ENCODE results near the gene PREX1. TPM values are rescaled to one million over a fixed set of nuclear protein-coding genes. Genes with fewer than 3 reads are reported as not detected.

Gene PREX1
- total and polyA plus RNA-seq, 9 donors: 16.7 to 32.5 (median 22.5) TPM

GRCh38 chr20:48722737-48723191 is 105.0 kb downstream of the PREX1 start:
- peak; percentile 74 for DNase-seq
- Histone ChIP-seq H3K4me3 (ENCODE audit: low read length) (no peak overlapping the region), H3K4me1 (ENCODE audit: control insufficient read depth, insufficient read depth, low read length) (peaks cover 63% of the 10 kb centered on the region), H3K9me3 (replicated peaks; ENCODE audit: control insufficient read depth, low read depth, low read length) (peaks cover 6% of the 10 kb centered on the region), H3K36me3 (ENCODE audit: control insufficient read depth, insufficient read depth, low read length) (peaks cover 11% of the 10 kb centered on the region), H3K27me3 (ENCODE audit: control insufficient read depth, insufficient read depth, low read length) (no peaks in the 10 kb centered on the region), H3K27ac (ENCODE audit: low read length) (peak overlapping the region; percentile 86)
- 49% methylated on average over 7 of the region's 8 CpGs for WGBS (ENCODE audit: insufficient coverage)

- Histone ChIP-seq H3K9me3 (replicated peaks; ENCODE audit: control insufficient read depth, low read depth, low read length) (peaks cover 6% of the 10 kb centered on the region), H3K4me1 (ENCODE audit: control insufficient read depth, insufficient read depth, low read length) (peaks cover 57% of the 10 kb centered on the region), H3K36me3 (ENCODE audit: control insufficient read depth, insufficient read depth, low read length) (peaks cover 11% of the 10 kb centered on the region), H3K27ac (ENCODE audit: low read length) (peak overlapping the region; percentile 86), H3K4me3 (ENCODE audit: low read length) (no peak overlapping the region), H3K27me3 (ENCODE audit: control insufficient read depth, insufficient read depth, low read length) (no peaks in the 10 kb centered on the region)
- DNase-seq: peak; percentile 46
- WGBS (ENCODE audit: insufficient coverage): 65% methylated on average over 14 of the region's 14 CpGs
Observed at GRCh38 chr20:48722002-48722731, 105.6 kb downstream of the PREX1 start.

DNA sequence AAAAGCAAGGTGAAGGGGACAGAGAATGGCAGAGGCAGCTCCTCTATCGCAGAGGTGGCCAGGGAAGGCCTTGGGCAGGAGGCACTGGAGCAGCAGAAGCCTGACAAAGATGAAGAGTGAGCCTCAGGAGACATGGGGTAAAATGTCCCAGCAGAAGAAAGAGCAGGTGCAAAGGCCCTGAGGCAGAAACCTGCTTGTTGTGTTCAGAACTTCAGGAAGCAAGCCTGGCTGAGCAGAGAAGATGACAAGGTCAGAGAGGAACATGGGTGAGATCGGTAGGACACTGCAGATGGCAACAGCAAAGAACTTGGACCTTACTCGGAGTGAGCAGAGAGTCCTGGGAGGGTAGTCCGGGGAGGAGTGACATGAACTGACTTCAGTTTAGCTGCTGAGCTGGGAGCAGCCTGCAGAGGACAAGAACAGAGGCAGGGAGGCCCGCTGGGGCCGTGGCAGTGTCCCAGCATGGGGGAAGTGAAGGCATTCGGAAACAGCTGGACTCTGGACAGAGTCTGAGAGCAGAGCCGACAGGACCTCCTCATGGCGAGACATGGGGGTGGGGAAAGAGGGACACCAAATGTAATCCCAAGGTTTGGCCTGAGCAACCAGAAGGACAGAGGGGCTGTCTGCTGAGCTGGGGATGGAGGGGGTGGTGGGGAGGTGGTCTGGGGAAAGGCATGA is 106.3 kb downstream of the PREX1 start:
- Histone ChIP-seq H3K27ac (ENCODE audit: low read length) (peak overlapping the region; percentile 86), H3K4me1 (ENCODE audit: control insufficient read depth, insufficient read depth, low read length) (peaks cover 56% of the 10 kb centered on the region), H3K4me3 (ENCODE audit: low read length) (no peak overlapping the region), H3K36me3 (ENCODE audit: control insufficient read depth, insufficient read depth, low read length) (peaks cover 11% of the 10 kb centered on the region), H3K27me3 (ENCODE audit: control insufficient read depth, insufficient read depth, low read length) (no peaks in the 10 kb centered on the region), H3K9me3 (replicated peaks; ENCODE audit: control insufficient read depth, low read depth, low read length) (peaks cover 6% of the 10 kb centered on the region)
- WGBS (ENCODE audit: insufficient coverage): 62% methylated on average over 9 of the region's 9 CpGs
- DNase-seq: no peak

DNA sequence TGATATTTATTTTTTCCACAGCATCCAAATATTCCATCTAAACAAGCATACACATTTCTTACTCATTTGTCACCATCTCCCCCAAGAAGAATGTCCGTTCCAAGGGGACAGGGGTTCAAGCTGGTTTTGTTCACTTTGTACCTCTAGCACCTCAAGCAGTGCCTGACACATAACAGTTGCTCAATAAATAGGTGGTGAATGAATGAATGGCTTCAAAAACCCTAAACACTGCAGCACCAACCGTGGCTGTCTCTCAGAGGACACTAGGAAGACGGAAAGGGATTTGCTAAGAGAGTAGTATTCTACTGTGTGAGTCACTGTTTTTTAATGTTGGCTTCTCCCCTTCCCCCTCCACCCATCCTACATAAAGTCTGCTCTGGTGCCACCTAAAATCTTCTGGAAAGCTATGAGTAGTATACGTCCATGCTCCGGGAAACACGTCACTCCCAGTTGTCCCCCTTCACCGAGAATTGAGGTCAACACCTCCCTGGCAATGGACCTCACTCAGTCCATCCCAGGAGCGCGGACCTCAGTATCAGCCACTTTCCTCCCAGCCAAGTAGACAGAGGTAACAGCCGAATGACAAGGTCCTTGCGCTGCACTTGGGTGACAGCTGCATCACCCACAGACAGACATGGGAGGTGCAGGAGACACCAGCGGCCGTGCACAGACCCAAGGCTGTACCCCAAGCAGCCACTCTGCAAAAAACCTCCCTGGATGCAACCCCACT is 107.4 kb downstream of the PREX1 start:
- Histone ChIP-seq H3K27me3 (ENCODE audit: control insufficient read depth, insufficient read depth, low read length) (no peaks in the 10 kb centered on the region), H3K27ac (ENCODE audit: low read length) (no peak overlapping the region), H3K36me3 (ENCODE audit: control insufficient read depth, insufficient read depth, low read length) (peaks cover 7% of the 10 kb centered on the region), H3K9me3 (replicated peaks; ENCODE audit: control insufficient read depth, low read depth, low read length) (peaks cover 6% of the 10 kb centered on the region), H3K4me1 (ENCODE audit: control insufficient read depth, insufficient read depth, low read length) (peaks cover 51% of the 10 kb centered on the region), H3K4me3 (ENCODE audit: low read length) (no peak overlapping the region)
- DNase-seq: peak; percentile 73
- WGBS (ENCODE audit: insufficient coverage): 68% methylated on average over 8 of the region's 13 CpGs

DNA sequence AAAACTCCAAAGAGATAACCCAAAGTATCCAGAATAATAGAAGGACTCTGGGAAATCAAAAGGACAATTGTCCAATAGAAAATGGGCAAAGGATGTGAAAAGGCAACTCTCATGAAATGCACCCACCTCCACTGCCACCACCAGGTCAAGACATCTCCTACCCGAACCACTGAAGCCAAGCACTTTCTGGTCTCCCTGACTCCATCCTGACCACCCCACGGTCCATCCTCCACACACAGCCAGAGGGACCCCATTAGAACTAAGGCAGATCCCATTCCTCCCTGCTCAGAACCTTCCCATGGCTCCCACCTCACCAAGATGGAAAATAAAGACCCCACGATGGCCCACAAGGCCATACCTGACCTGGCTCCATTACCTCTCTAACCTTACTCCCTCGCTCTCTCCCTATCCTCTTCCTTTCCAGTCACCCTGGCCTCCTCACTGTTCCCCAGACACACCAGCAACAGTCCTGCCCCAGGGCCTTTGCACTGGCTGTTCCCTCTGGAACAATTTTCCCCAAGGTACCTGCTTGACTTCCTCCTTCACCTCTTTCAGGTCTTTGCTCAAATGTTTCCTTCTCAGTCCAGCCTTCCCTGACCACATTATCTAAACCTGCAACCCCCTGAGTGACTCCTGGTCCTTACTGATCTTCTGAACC is 108.1 kb downstream of the PREX1 start:
- peaks cover 6% of the 10 kb centered on the region for H3K9me3 ChIP-seq (replicated peaks; ENCODE audit: control insufficient read depth, low read depth, low read length)
- H3K4me1 ChIP-seq (ENCODE audit: control insufficient read depth, insufficient read depth, low read length): peaks cover 44% of the 10 kb centered on the region
- peaks cover 4% of the 10 kb centered on the region for H3K36me3 ChIP-seq (ENCODE audit: control insufficient read depth, insufficient read depth, low read length)
- WGBS (ENCODE audit: insufficient coverage): 86% methylated on average over 4 of the region's 4 CpGs
- no peaks in the 10 kb centered on the region for H3K27me3 ChIP-seq (ENCODE audit: control insufficient read depth, insufficient read depth, low read length)
- no peak overlapping the region for H3K4me3 ChIP-seq (ENCODE audit: low read length)
- no peak for DNase-seq
- no peak overlapping the region for H3K27ac ChIP-seq (ENCODE audit: low read length)

DNA sequence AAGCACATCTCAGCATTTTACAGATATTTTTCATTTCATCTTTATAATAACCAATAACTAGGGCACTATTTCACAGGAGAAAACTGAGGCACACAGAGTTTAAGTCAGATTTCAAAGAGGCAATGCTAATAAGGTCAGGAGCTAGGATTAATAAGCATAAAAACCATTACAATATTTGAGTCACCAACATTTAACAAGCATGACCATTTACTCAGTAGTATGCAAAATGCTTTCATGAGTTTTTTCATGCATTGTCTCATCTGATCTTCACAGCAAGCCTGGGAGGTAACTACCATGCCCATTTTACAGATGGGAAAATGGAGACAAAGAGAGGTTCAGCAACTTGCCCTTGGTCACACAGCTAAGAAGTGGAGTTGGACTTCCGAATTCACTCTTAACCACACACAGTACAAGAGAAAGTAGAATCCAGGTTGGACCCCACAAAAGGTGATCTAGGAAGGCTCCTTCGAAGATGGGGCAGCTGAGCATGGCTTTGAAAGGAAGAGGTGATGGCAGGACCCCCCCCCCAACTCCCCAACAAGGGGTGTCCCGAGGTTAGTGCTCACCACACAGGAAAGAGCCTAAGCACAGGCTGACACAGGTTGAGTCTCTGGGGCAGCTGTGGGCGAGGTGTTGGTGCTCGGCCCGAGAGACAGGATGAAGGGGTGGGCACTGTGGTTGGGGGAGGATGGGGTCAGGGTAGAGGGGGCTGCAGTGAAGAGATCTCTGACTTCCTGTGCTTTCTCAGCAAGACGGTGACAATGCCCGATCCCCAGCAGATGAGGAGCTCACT is 108.8 kb downstream of the PREX1 start:
- no peak for DNase-seq
- 100% methylated on average over 3 of the region's 8 CpGs for WGBS (ENCODE audit: insufficient coverage)

DNA sequence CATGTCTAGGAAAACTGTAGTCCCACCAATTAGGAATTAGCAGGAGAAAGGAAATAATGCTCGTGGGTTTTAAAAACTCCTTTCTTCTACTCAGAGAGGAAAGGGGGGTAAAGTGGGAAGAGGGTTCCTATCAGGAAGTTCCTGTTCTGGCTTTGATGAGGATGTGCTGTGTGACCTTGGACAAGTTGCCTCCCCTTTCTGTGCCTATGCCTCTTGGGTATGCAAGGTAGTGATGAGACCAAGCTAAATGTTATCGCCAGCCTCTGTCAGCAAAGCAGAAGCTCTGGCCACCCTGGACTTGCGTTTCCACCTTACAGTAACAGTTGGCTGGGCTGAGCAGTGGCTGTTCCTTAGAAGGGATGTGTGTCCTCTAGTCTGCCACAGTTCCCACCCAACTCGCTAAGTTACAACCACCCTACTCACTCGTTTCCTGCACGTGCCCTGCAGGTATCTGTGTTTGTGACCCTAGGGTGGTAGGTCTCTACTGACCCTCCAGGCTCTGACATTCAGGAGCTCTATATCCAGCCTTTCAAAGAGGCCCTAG is 110.0 kb downstream of the PREX1 start:
- Histone ChIP-seq H3K27me3 (ENCODE audit: control insufficient read depth, insufficient read depth, low read length) (no peaks in the 10 kb centered on the region), H3K4me1 (ENCODE audit: control insufficient read depth, insufficient read depth, low read length) (peaks cover 24% of the 10 kb centered on the region), H3K4me3 (ENCODE audit: low read length) (no peak overlapping the region), H3K27ac (ENCODE audit: low read length) (no peak overlapping the region), H3K36me3 (ENCODE audit: control insufficient read depth, insufficient read depth, low read length) (peaks cover 4% of the 10 kb centered on the region), H3K9me3 (replicated peaks; ENCODE audit: control insufficient read depth, low read depth, low read length) (peaks cover 6% of the 10 kb centered on the region)
- no peak for DNase-seq
- no CpG with 5 or more reads among the region's 6 CpGs for WGBS (ENCODE audit: insufficient coverage)

More for the DNA sequence above, 108.8 kb downstream of the PREX1 start:
- H3K4me3 ChIP-seq (ENCODE audit: low read length): no peak overlapping the region
- peaks cover 6% of the 10 kb centered on the region for H3K9me3 ChIP-seq (replicated peaks; ENCODE audit: control insufficient read depth, low read depth, low read length)
- H3K27me3 ChIP-seq (ENCODE audit: control insufficient read depth, insufficient read depth, low read length): no peaks in the 10 kb centered on the region
- H3K27ac ChIP-seq (ENCODE audit: low read length): no peak overlapping the region
- H3K4me1 ChIP-seq (ENCODE audit: control insufficient read depth, insufficient read depth, low read length): peaks cover 37% of the 10 kb centered on the region
- H3K36me3 ChIP-seq (ENCODE audit: control insufficient read depth, insufficient read depth, low read length): peaks cover 4% of the 10 kb centered on the region

DNA sequence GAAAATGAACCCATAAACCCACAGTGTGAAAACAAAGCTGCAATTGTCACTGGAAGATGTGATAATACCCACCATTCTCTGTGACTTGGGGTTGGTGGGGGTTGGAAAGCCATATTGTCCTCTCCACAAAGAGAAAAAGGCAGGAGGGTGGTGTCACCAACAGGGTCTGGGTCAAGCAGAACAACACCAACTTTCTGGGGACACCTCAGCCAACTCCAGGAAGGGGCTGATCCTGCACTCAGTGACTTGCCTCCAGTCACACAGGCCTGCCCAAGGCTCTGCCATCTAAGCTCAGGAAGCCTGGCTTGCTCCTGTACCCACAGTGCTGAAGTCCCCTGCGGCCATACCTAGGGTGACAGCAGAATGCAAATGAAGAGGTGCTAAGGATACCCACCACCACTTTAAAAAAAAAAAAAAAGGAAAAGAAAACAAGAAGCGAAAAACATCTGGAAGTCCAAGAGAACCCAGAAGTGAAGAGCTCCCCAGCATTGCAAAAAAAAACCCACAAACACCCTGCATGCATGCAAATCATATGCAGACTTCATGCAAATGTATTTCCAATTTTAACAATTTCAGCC is 110.6 kb downstream of the PREX1 start:
- Histone ChIP-seq H3K36me3 (ENCODE audit: control insufficient read depth, insufficient read depth, low read length) (peaks cover 4% of the 10 kb centered on the region), H3K27me3 (ENCODE audit: control insufficient read depth, insufficient read depth, low read length) (no peaks in the 10 kb centered on the region), H3K27ac (ENCODE audit: low read length) (no peak overlapping the region), H3K9me3 (replicated peaks; ENCODE audit: control insufficient read depth, low read depth, low read length) (peaks cover 6% of the 10 kb centered on the region), H3K4me3 (ENCODE audit: low read length) (no peak overlapping the region), H3K4me1 (ENCODE audit: control insufficient read depth, insufficient read depth, low read length) (peaks cover 23% of the 10 kb centered on the region)
- no peak for DNase-seq
- WGBS (ENCODE audit: insufficient coverage): no CpG with 5 or more reads among the region's 2 CpGs

DNA sequence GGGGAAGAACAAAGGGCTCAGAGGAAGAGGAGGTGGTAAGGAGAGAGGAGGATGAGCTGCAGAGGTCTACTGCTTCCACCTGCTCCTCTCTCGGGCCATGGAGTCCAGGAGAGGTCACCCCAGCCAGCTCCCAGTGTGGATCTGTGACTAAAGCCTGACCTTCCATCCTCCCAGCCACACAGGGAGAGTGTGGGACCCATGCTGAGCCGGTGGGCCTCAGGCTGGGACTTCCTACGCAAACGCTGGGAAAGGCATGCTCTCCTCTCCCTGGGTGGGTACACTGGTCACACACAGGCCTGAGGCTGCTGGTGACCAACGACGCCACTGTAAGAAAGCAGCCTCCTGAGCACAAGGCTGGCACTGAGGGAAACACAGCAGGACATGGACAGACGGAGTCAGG is 111.3 kb downstream of the PREX1 start:
- H3K9me3 ChIP-seq (replicated peaks; ENCODE audit: control insufficient read depth, low read depth, low read length): peaks cover 6% of the 10 kb centered on the region
- peaks cover 18% of the 10 kb centered on the region for H3K4me1 ChIP-seq (ENCODE audit: control insufficient read depth, insufficient read depth, low read length)
- no peaks in the 10 kb centered on the region for H3K27me3 ChIP-seq (ENCODE audit: control insufficient read depth, insufficient read depth, low read length)
- DNase-seq: no peak
- H3K27ac ChIP-seq (ENCODE audit: low read length): no peak overlapping the region
- 90% methylated on average over 4 of the region's 7 CpGs for WGBS (ENCODE audit: insufficient coverage)
- H3K4me3 ChIP-seq (ENCODE audit: low read length): no peak overlapping the region
- peaks cover 4% of the 10 kb centered on the region for H3K36me3 ChIP-seq (ENCODE audit: control insufficient read depth, insufficient read depth, low read length)
